Kidney glomerular epithelial cell (primary cell): Measurements from ENCODE around the gene PON2.
"Not testable (repeated sequence)": the region's sequence is repeated elsewhere in the genome, so short reads cannot be mapped to it uniquely, and the experiment has no call there.

ENCODE experiments used
- DNase-seq: peaks from one replicate; lab custom pipeline; 2025; lab: John Stamatoyannopoulos, UW

Gene PON2

GRCh38 chr7:95434557-95435421 is at the start of gene PON2:
Gene PON2 (minus strand): TSS chr7:95435028. CDS start chr7:95434951, 77 bp downstream.
- DNase-seq, result peak; percentile 75

GRCh38 chr7:95482424-95482823 is 47.6 kb upstream of the PON2 start:
- no peak for DNase-seq

- DNase-seq, result no peak
Measured at GRCh38 chr7:95481271-95482165, 46.7 kb upstream of the PON2 start.

GRCh38 chr7:95479992-95480624 is 45.3 kb upstream of the PON2 start:
- DNase-seq, result no peak

- peak; percentile 78 for DNase-seq
Measured at GRCh38 chr7:95478272-95479037, 43.6 kb upstream of the PON2 start.

GRCh38 chr7:95476904-95477594 is 42.2 kb upstream of the PON2 start:
- peak; percentile 52 for DNase-seq

GRCh38 chr7:95476072-95476847 is 41.4 kb upstream of the PON2 start:
- DNase-seq, result no peak

- DNase-seq, result no peak
Measured at GRCh38 chr7:95473276-95473985, 38.6 kb upstream of the PON2 start.

- DNase-seq, result peak; percentile 84
Measured at GRCh38 chr7:95472581-95473161, 37.8 kb upstream of the PON2 start.

GRCh38 chr7:95471071-95471470 is 36.2 kb upstream of the PON2 start:
- no peak for DNase-seq

- peak; percentile 41 for DNase-seq
Measured at GRCh38 chr7:95470452-95470851, 35.6 kb upstream of the PON2 start.

- DNase-seq, result no peak
Measured at GRCh38 chr7:95469848-95470247, 35.0 kb upstream of the PON2 start.

GRCh38 chr7:95469187-95469586 is 34.4 kb upstream of the PON2 start:
- peak; percentile 20 for DNase-seq

GRCh38 chr7:95467912-95468607 is 33.2 kb upstream of the PON2 start:
- no peak for DNase-seq

- not testable (repeated sequence) for DNase-seq
Measured at GRCh38 chr7:95460653-95461052, 25.8 kb upstream of the PON2 start.

- no peak for DNase-seq
Measured at GRCh38 chr7:95457947-95458346, 23.1 kb upstream of the PON2 start.

- DNase-seq, result no peak
Measured at GRCh38 chr7:95454438-95455045, 19.7 kb upstream of the PON2 start.

GRCh38 chr7:95446618-95447017 is 11.8 kb upstream of the PON2 start:
- no peak for DNase-seq
